GM12878 (cell line): ENCODE measurements around the gene CRYL1. TPM values are rescaled to one million over a fixed set of nuclear protein-coding genes. Genes with fewer than 3 reads are reported as not detected.

Experiments used
- ATAC-seq: fragments of 200-7000 bp; cut with Tn5 transposase; 3 replicates; pipeline ENCODE4 v1.9.1; 2020; ENCODE audit warnings: mild to moderate bottlenecking, moderate library complexity
- BruUV-seq: library from RNA; stranded (reverse); fragments of 400-500 nt; replicated peaks from 2 replicates; lab custom pipeline; 2021; lab: Mats Ljungman, UMichigan
- CTCF ChIA-PET: fragments of 300-600 bp; sonication (Branson Sonifier 250); formaldehyde crosslinking; extraction: SDS; loops from one replicate; lab custom pipeline; 2021; ENCODE audit warnings: inconsistent platforms; lab: Yijun Ruan, JAX
- POLR2A ChIA-PET: fragments of 350-600 bp; formaldehyde crosslinking; extraction: SDS; loops from one replicate; lab custom pipeline; 2021; ENCODE audit warnings: inconsistent platforms; lab: Charles Lee
- RAD21 ChIA-PET: fragments of 300-600 bp; sonication (Branson Sonifier 250); formaldehyde crosslinking; loops from one replicate; lab custom pipeline; 2023; ENCODE audit warnings: antibody characterized with exemption; ENCODE audit not compliant: unreplicated experiment; lab: Charles Lee
- SMC1A ChIA-PET: fragments of 300-600 bp; sonication (Branson Sonifier 250); formaldehyde crosslinking; loops from one replicate; lab custom pipeline; 2023; ENCODE audit not compliant: unreplicated experiment, uncharacterized antibody; lab: Charles Lee
- DNase-seq: peaks from one replicate; pipeline ENCODE4 v3.0.0-alpha.2; 2011; ENCODE audit warnings: low read depth, low spot score
- FAIRE-seq: peaks from 3 replicates; lab custom pipeline; 2011; peaks lifted over from hg19 to GRCh38; lab: Jason Lieb, UNC
- H2AFZ ChIP-seq: 2 replicates; pipeline ENCODE4 v1.6.0; 2011; ENCODE audit warnings: low read depth, low read length, control low read depth; ENCODE audit not compliant: control insufficient read depth
- H3K27ac ChIP-seq: 2 replicates; pipeline ENCODE4 v1.5.1; 2011; ENCODE audit warnings: control low read depth; ENCODE audit not compliant: control insufficient read depth, insufficient read depth
- H3K27me3 ChIP-seq, 2 experiments: replicated peaks in 1 of 2; 2 replicates each; pipeline versions ENCODE4 v1.6.0 to v1.6.1; 2011; ENCODE audit warnings: low read length in 1 of 2; ENCODE audit not compliant: control insufficient read depth in 2 of 2, insufficient read depth in 2 of 2
- H3K36me3 ChIP-seq, 2 experiments: 2 replicates each; pipeline ENCODE4 v1.5.1; 2011; ENCODE audit warnings: low read length in 1 of 2; ENCODE audit not compliant: control insufficient read depth in 2 of 2, insufficient read depth in 2 of 2
- H3K4me1 ChIP-seq: 2 replicates; pipeline ENCODE4 v1.6.1; 2011; ENCODE audit warnings: mild to moderate bottlenecking, low read length, moderate library complexity, mixed read lengths; ENCODE audit not compliant: control insufficient read depth, insufficient read depth
- H3K4me2 ChIP-seq: 2 replicates; pipeline ENCODE4 v1.6.0; 2011; ENCODE audit warnings: control low read depth; ENCODE audit not compliant: control insufficient read depth, insufficient read depth
- H3K4me3 ChIP-seq: fragments of 200-600 bp; sonication (generic); 2 replicates; pipeline ENCODE4 v1.5.1; 2016
- H3K79me2 ChIP-seq: 2 replicates; pipeline ENCODE4 v1.6.0; 2011; ENCODE audit warnings: low read length; ENCODE audit not compliant: control insufficient read depth, insufficient read depth
- H3K9ac ChIP-seq: 2 replicates; pipeline ENCODE4 v1.8.0; 2011; ENCODE audit warnings: low read length, control low read depth, mixed read lengths; ENCODE audit not compliant: control insufficient read depth, insufficient read depth
- H3K9me3 ChIP-seq: replicated peaks from 3 replicates; pipeline ENCODE4 v1.5.1; 2011; ENCODE audit warnings: mild to moderate bottlenecking, low read length; ENCODE audit not compliant: control insufficient read depth, insufficient read depth
- H4K20me1 ChIP-seq: 2 replicates; pipeline ENCODE4 v1.6.0; 2011; ENCODE audit not compliant: control insufficient read depth, insufficient read depth
- CBX3 ChIP-seq: fragments of 200-600 bp; sonication (generic); IDR thresholded peaks from 2 replicates; pipeline ENCODE4 v1.6.1; 2016; ENCODE audit warnings: low read depth, borderline replicate concordance
- LARP7 ChIP-seq: fragments of 450-650 bp; IDR thresholded peaks from 2 replicates; pipeline ENCODE4 v1.6.1; 2017; ENCODE audit warnings: mild to moderate bottlenecking
- MYB ChIP-seq: fragments of 150-350 bp; IDR thresholded peaks from 2 replicates; pipeline ENCODE4 v1.6.1; 2014; ENCODE audit warnings: mild to moderate bottlenecking, low read depth, low read length, borderline replicate concordance
- PAX5 ChIP-seq: IDR thresholded peaks from 2 replicates; pipeline ENCODE4 v1.6.1; 2011; ENCODE audit warnings: low read depth, low read length, borderline replicate concordance
- RAD21 ChIP-seq: IDR thresholded peaks from 2 replicates; pipeline ENCODE4 v1.6.1; 2011; ENCODE audit warnings: mild to moderate bottlenecking, low read depth, low read length, moderate library complexity; ENCODE audit not compliant: insufficient read depth
- SMAD1 ChIP-seq: fragments of 450-650 bp; IDR thresholded peaks from 2 replicates; pipeline ENCODE4 v1.6.1; 2018; ENCODE audit warnings: mild to moderate bottlenecking, low read depth; ENCODE audit not compliant: partially characterized antibody
- SREBF2 ChIP-seq: IDR thresholded peaks from 2 replicates; pipeline ENCODE4 v1.6.1; 2012; ENCODE audit warnings: mild to moderate bottlenecking, low read length
- ZBTB40 ChIP-seq: fragments of 450-650 bp; IDR thresholded peaks from 2 replicates; pipeline ENCODE4 v1.6.1; 2016; ENCODE audit warnings: mild to moderate bottlenecking, moderate library complexity, borderline replicate concordance
- WGBS: methylation state at CpG from one replicate; pipeline ENCODE4 v1.1.6; 2016; ENCODE audit warnings: low lambda C conversion rate; ENCODE audit not compliant: insufficient replicate concordance, insufficient coverage; ENCODE audit errors: missing lambda C conversion rate; 5-methylcytosine and 5-hydroxymethylcytosine counted together
- in situ Hi-C: fragments of 300-500 bp; cut with MboI; formaldehyde crosslinking; loops from 9 replicates; pipeline ENCODE4 v1.14.3; 2018; ENCODE audit warnings: mixed read lengths
- intact Hi-C: fragments of 100-400 bp; cut with micrococcal nuclease; formaldehyde crosslinking; loops from one replicate; pipeline ENCODE4 v1.14.2; 2022; ENCODE audit not compliant: unreplicated experiment
- polyA plus RNA-seq, 11 experiments: library from polyadenylated mRNA; depleted of rRNA in 4 of 11; unstranded in 6 of 11; stranded (reverse) in 5 of 11; fragments of >200 nt; fragmentation: Nextera tagmentation in 4 of 11; fragmentation: Illumina TruSeq in 1 of 11; extraction: Ambion mirVana in 4 of 11; extraction: Trizol in 1 of 11; gene quantifications; 1 replicate in 1 of 11; 2 replicates in 10 of 11; pipeline versions ENCODE4 v1.2.1 to v1.2.3, GENCODE V29; 2011 to 2016; ENCODE audit warnings: inconsistent platforms in 2 of 11, missing spikeins in 2 of 11, low read depth in 1 of 11
- total RNA-seq, 4 experiments: library from RNA; depleted of rRNA in 3 of 4; stranded (reverse); fragments of >200 nt in 3 of 4; fragmentation: Illumina TruSeq in 1 of 4; extraction: Trizol in 1 of 4; gene quantifications; 2 replicates each; pipeline versions ENCODE4 v1.2.1 to v1.2.3, GENCODE V29; 2013 to 2021
- TF ChIP-seq, protein P1 (sequence below): fragments of 450-650 bp; IDR thresholded peaks from 2 replicates; pipeline ENCODE4 v1.6.1; 2017; ENCODE audit warnings: mild to moderate bottlenecking, moderate library complexity

CRYL1 gene
- total and polyA plus RNA-seq, 10 of the 15 experiments (the other 5 are each of a cell fraction or from before 2014, with no cell fraction given) = 5.5 to 36.7 (median 12.2) TPM

DNA sequence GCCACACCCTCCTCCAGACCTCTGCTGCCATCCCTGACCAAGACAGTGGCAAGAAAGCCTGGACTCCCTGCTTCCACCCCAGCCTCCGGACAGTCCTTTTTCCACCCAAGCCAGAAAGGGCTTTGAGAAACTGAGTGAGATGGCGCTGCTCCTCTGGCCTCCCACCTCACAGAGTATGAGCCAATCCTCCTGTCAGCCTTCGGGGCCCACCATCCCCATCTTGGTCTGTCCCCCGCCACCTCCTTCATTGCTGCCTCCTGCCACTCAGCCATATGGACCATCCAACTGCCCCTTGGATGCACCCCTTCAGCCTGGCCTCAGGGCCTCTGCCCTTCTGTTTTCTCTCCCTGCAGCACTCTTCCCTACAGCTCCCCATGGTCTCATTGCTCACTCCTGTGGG, 125.7 kb downstream of the CRYL1 start:
- H2AFZ ChIP-seq = no peak overlapping the region
- H3K79me2 ChIP-seq = no peaks in the 10 kb centered on the region
- H4K20me1 ChIP-seq = no peaks in the 10 kb centered on the region
- in situ Hi-C loops (no loop called here), intact Hi-C loops (no loop called here)
- H3K4me3 ChIP-seq = no peak overlapping the region
- 83% methylated on average over 4 of the region's 4 CpGs for WGBS
- no peaks in the 10 kb centered on the region for H3K4me1 ChIP-seq
- H3K9ac ChIP-seq = no peak overlapping the region
- FAIRE-seq = no peak
- H3K9me3 ChIP-seq = no peaks in the 10 kb centered on the region
- POLR2A ChIA-PET = no interaction called here
- no peak for TF ChIP-seq ZBTB40
- TF ChIP-seq SMAD1 = no peak
- no peak for TF ChIP-seq SREBF2
- TF ChIP-seq LARP7 = no peak
- no peak for TF ChIP-seq RAD21
- TF ChIP-seq, protein P1, sequence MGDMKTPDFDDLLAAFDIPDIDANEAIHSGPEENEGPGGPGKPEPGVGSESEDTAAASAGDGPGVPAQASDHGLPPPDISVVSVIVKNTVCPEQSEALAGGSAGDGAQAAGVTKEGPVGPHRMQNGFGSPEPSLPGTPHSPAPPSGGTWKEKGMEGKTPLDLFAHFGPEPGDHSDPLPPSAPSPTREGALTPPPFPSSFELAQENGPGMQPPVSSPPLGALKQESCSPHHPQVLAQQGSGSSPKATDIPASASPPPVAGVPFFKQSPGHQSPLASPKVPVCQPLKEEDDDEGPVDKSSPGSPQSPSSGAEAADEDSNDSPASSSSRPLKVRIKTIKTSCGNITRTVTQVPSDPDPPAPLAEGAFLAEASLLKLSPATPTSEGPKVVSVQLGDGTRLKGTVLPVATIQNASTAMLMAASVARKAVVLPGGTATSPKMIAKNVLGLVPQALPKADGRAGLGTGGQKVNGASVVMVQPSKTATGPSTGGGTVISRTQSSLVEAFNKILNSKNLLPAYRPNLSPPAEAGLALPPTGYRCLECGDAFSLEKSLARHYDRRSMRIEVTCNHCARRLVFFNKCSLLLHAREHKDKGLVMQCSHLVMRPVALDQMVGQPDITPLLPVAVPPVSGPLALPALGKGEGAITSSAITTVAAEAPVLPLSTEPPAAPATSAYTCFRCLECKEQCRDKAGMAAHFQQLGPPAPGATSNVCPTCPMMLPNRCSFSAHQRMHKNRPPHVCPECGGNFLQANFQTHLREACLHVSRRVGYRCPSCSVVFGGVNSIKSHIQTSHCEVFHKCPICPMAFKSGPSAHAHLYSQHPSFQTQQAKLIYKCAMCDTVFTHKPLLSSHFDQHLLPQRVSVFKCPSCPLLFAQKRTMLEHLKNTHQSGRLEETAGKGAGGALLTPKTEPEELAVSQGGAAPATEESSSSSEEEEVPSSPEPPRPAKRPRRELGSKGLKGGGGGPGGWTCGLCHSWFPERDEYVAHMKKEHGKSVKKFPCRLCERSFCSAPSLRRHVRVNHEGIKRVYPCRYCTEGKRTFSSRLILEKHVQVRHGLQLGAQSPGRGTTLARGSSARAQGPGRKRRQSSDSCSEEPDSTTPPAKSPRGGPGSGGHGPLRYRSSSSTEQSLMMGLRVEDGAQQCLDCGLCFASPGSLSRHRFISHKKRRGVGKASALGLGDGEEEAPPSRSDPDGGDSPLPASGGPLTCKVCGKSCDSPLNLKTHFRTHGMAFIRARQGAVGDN = no peak
- no peak for TF ChIP-seq MYB
- TF ChIP-seq PAX5 = no peak
- TF ChIP-seq CBX3 = no peak
- RAD21 ChIA-PET = no interaction called here
- DNase-seq = no peak
- no TSS peak for BruUV-seq
- H3K36me3 ChIP-seq = no peaks in the 10 kb centered on the region
- H3K27ac ChIP-seq = no peak overlapping the region
- SMC1A ChIA-PET = no interaction called here
- no peak overlapping the region for H3K4me2 ChIP-seq
- CTCF ChIA-PET = no interaction called here
- ATAC-seq = no peak
- no peaks in the 10 kb centered on the region for H3K27me3 ChIP-seq
